Esophagus squamous epithelium (tissue), 4 donors: ENCODE results near the gene DST.

ENCODE experiments used
- POLR2A ChIP-seq, 4 donors: fragments of 450-650 bp; IDR thresholded peaks; one replicate each; pipeline ENCODE4 v1.6.1; 2017; ENCODE audit warnings: antibody characterized with exemption in 4 of 4, mild to moderate bottlenecking in 4 of 4, moderate library complexity in 3 of 4
- TF ChIP-seq, protein P1 (sequence below), 6 experiments: fragments of 450-650 bp in 4 of 6; fragments of 200-600 bp in 2 of 6; sonication (generic) in 2 of 6; IDR thresholded peaks; one replicate each; pipeline ENCODE4 v1.5.1; 2016 to 2019; ENCODE audit warnings: antibody characterized with exemption in 6 of 6, mild to moderate bottlenecking in 4 of 6, moderate library complexity in 4 of 6

DNA sequence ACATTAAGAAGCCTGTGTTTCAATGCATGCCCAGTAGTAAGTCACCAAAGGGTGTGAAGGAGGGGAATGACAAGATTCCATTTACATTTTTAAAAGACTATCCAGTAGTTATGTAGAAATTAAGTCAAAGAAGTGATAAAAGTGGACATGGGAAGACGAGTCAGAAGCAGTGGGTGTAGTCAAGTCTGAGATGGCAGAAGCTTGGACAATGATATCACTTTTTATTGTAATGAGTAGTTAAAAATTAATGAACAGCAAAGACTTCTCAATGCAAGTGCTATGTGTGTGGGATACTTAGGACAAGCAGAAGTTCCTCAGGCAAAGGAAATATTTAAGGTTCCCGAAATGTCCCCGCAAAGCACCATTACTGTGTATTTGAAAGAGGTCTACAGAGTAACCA, 156.0 kb downstream of the DST start:
- TF ChIP-seq, protein P1, sequence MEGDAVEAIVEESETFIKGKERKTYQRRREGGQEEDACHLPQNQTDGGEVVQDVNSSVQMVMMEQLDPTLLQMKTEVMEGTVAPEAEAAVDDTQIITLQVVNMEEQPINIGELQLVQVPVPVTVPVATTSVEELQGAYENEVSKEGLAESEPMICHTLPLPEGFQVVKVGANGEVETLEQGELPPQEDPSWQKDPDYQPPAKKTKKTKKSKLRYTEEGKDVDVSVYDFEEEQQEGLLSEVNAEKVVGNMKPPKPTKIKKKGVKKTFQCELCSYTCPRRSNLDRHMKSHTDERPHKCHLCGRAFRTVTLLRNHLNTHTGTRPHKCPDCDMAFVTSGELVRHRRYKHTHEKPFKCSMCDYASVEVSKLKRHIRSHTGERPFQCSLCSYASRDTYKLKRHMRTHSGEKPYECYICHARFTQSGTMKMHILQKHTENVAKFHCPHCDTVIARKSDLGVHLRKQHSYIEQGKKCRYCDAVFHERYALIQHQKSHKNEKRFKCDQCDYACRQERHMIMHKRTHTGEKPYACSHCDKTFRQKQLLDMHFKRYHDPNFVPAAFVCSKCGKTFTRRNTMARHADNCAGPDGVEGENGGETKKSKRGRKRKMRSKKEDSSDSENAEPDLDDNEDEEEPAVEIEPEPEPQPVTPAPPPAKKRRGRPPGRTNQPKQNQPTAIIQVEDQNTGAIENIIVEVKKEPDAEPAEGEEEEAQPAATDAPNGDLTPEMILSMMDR (IDR thresholded peaks at IDR 0.05): no peak
- TF ChIP-seq POLR2A (IDR thresholded peaks at IDR 0.05): no peak
